Measurements from ENCODE around the gene LMAN1L.

DNA sequence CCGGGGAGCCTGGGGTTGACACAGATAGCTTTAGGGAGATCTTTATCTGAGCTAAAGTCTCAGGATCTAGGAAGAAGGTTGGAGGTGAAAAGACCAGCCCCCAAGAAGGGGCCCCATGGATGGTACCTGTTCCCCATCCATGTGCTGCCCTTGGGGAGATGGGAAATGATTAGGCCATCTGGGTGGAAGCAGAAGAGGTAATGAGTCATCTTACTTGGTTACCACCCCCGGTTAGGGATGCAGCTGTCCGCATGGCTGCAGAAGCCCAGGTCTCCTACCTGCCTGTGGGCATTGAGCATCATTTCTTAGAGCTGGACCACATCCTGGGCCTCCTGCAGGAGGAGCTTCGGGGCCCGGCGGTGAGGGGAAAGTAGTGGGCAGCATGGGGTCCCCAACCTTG, 10.7 kb downstream of the LMAN1L start:
- TF ChIP-seq ZFX (IDR thresholded peaks at IDR 0.05; ENCODE audit: borderline replicate concordance) = no peak
- TF ChIP-seq, protein P1, sequence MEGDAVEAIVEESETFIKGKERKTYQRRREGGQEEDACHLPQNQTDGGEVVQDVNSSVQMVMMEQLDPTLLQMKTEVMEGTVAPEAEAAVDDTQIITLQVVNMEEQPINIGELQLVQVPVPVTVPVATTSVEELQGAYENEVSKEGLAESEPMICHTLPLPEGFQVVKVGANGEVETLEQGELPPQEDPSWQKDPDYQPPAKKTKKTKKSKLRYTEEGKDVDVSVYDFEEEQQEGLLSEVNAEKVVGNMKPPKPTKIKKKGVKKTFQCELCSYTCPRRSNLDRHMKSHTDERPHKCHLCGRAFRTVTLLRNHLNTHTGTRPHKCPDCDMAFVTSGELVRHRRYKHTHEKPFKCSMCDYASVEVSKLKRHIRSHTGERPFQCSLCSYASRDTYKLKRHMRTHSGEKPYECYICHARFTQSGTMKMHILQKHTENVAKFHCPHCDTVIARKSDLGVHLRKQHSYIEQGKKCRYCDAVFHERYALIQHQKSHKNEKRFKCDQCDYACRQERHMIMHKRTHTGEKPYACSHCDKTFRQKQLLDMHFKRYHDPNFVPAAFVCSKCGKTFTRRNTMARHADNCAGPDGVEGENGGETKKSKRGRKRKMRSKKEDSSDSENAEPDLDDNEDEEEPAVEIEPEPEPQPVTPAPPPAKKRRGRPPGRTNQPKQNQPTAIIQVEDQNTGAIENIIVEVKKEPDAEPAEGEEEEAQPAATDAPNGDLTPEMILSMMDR (IDR thresholded peaks at IDR 0.05) = no peak
